Ovary (tissue), 9 donors: Measurements from ENCODE around the gene OR5B3. TPM values are rescaled to one million over a fixed set of nuclear protein-coding genes. Genes with fewer than 3 reads are reported as not detected.
"Not testable (repeated sequence)": the region's sequence is repeated elsewhere in the genome, so short reads cannot be mapped to it uniquely, and the experiment has no call there.

Experiments used
- DNase-seq, 5 donors: peaks; one replicate each; pipeline ENCODE4 v3.0.0-alpha.2; 2019 to 2020
- H3K27ac ChIP-seq, 2 donors: fragments of 200-600 bp; one replicate each; pipeline versions ENCODE4 v1.5.1 to v1.8.0; 2019 to 2022
- H3K27me3 ChIP-seq: fragments of 200-600 bp; one replicate; pipeline ENCODE4 v1.8.0; 2022
- H3K36me3 ChIP-seq: fragments of 200-600 bp; sonication (generic); one replicate; pipeline ENCODE4 v1.5.1; 2019
- H3K4me1 ChIP-seq: one replicate; pipeline ENCODE4 v1.8.1; 2013; ENCODE audit warnings: mild to moderate bottlenecking, moderate library complexity; ENCODE audit not compliant: insufficient read depth
- H3K4me3 ChIP-seq: fragments of 200-600 bp; sonication (generic); one replicate; pipeline ENCODE4 v1.5.1; 2017
- H3K9me3 ChIP-seq, 2 donors: fragments of 200-600 bp in 1 of 2; sonication (generic) in 1 of 2; one replicate each; pipeline versions ENCODE4 v1.5.1 to v1.8.1; 2013 to 2019; ENCODE audit warnings: mild to moderate bottlenecking in 1 of 2, moderate library complexity in 1 of 2
- EP300 ChIP-seq: sonication (generic); formaldehyde crosslinking; IDR thresholded peaks from one replicate; pipeline ENCODE4 v1.6.1; 2017; ENCODE audit warnings: antibody characterized with exemption
- POLR2A ChIP-seq: fragments of 450-650 bp; IDR thresholded peaks from one replicate; pipeline ENCODE4 v1.6.1; 2017; ENCODE audit warnings: antibody characterized with exemption, mild to moderate bottlenecking, moderate library complexity
- WGBS, 3 donors: extraction: QIAGEN DNeasy Blood & Tissue Kit in 1 of 3; methylation state at CpG; one replicate each; pipeline versions ENCODE4 v1.1.5 to v1.1.7; 2013 to 2017; 5-methylcytosine and 5-hydroxymethylcytosine counted together
- intact Hi-C, 4 donors: fragments of 100-400 bp; cut with DNase I; formaldehyde crosslinking; loops; one replicate each; pipeline versions ENCODE4 v1.11.0 to v1.15.1; 2022 to 2023
- polyA plus RNA-seq, 2 donors: library from polyadenylated mRNA; stranded (reverse); fragments of 200-250 nt in 1 of 2; fragments of 350-450 nt in 1 of 2; fragmentation: Illumina TruSeq in 1 of 2; extraction: RNeasy Lipid Tissue Mini Kit (QIAGEN cat#74804) in 1 of 2; gene quantifications; one replicate each; pipeline ENCODE4 v1.2.3, GENCODE V29; 2013 to 2014
- total RNA-seq, 7 donors: library from RNA; depleted of rRNA in 2 of 7; stranded (reverse); fragments of >200 nt in 2 of 7; fragmentation: NEBNext Ultra II Directional in 3 of 7; extraction: Animal tissue kit (Norgen Biotek cat#: 25700) in 3 of 7; gene quantifications; one replicate each; pipeline versions ENCODE4 v1.1.0 to v1.2.4, GENCODE V29; 2016 to 2023
- TF ChIP-seq, protein P1 (sequence below), 3 donors: fragments of 450-650 bp in 2 of 3; fragments of 200-600 bp in 1 of 3; IDR thresholded peaks; one replicate each; pipeline versions ENCODE4 v1.5.1 to v1.8.0; 2016 to 2022; ENCODE audit warnings: antibody characterized with exemption in 3 of 3, mild to moderate bottlenecking in 1 of 3
- donor health status: DM: no; HTN: no; CAD: no; lungs with moderate emphysema.
- donor health status: DM: no; HTN: no; CAD: no.
- donor health status: Bipolar disorder and iron deficiency.
- donor health status: DM: yes; HTN: yes; CAD: no.
- donor health status: DM: no; HTN: no; CAD: no.
- donor health status: DM: yes; HTN: yes; CAD: no.

OR5B3 gene
- total and polyA plus RNA-seq, 9 donors: not detected

DNA sequence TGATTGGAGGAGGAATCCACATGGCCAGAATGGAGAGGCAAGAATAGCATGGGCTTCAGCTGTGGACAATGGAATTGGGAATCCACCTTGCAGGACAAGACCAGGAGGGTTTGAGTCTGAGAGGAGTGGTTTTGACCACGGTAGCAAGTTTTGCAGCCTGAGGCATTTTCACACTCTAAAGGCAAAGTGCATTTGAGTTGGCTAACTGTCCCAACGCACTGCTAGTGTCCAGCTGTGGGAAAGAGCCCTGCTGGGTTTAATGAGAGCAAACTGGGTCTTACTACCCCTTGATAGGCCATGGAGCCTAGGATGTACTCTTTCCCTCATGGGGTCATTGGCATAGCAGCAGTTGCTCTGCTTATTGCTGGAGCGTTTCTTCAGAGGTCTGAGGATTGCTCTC is 21.3 kb upstream of the OR5B3 start, which contains the start of gene OR5B2:
Gene OR5B2, minus strand, starts transcription at position 101 of the 400 bp plus-strand sequence. CDS start 4,860 bp downstream, outside the sequence.
- 63 to 73% (median 64%) methylated on average over 3 of the region's 3 CpGs for WGBS, 3 donors
- Histone ChIP-seq H3K4me1 (no peaks in the 10 kb centered on the region), H3K27ac (no peak within 1 kb of the TSS), H3K27me3 (no peaks in the 10 kb centered on the region), H3K4me3 (no peak within 1 kb of the TSS), H3K36me3 (no peaks in the 10 kb centered on the region), H3K9me3 (no peaks in the 10 kb centered on the region)
- intact Hi-C loops: no loop called here
- DNase-seq: no peak
- TF ChIP-seq, protein P1, sequence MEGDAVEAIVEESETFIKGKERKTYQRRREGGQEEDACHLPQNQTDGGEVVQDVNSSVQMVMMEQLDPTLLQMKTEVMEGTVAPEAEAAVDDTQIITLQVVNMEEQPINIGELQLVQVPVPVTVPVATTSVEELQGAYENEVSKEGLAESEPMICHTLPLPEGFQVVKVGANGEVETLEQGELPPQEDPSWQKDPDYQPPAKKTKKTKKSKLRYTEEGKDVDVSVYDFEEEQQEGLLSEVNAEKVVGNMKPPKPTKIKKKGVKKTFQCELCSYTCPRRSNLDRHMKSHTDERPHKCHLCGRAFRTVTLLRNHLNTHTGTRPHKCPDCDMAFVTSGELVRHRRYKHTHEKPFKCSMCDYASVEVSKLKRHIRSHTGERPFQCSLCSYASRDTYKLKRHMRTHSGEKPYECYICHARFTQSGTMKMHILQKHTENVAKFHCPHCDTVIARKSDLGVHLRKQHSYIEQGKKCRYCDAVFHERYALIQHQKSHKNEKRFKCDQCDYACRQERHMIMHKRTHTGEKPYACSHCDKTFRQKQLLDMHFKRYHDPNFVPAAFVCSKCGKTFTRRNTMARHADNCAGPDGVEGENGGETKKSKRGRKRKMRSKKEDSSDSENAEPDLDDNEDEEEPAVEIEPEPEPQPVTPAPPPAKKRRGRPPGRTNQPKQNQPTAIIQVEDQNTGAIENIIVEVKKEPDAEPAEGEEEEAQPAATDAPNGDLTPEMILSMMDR (IDR thresholded peaks at IDR 0.05): no peak
- TF ChIP-seq POLR2A (no peak), EP300 (no peak)

DNA sequence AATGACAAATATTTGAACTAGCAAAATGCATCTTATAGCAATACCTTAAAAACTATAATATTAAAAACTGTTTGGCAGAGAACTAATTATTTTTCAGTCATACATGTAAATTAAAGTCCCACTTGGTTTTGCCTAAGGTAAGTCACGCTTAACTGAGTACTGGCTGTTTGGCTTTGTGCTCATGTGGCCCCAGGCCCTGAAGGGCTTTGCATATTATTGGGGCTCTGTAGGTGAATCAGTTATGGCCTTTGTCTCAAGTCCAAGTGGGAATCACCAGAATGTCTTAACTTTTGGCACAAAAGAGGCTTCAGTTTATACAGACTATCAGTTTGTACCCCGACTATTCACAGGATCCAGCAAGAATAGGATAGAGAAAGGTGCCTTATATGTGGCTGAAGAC is 7.1 kb downstream of the OR5B3 start:
- DNase-seq, H3K4me1 ChIP-seq, H3K27me3 ChIP-seq, H3K9me3 ChIP-seq, H3K36me3 ChIP-seq, intact Hi-C loops, H3K4me3 ChIP-seq, H3K27ac ChIP-seq: not testable (repeated sequence)
- whole genome bisulfite sequencing, 3 donors: 71 to 79% (median 75%) methylated on average over 1 to 2 of the region's 2 CpGs

DNA sequence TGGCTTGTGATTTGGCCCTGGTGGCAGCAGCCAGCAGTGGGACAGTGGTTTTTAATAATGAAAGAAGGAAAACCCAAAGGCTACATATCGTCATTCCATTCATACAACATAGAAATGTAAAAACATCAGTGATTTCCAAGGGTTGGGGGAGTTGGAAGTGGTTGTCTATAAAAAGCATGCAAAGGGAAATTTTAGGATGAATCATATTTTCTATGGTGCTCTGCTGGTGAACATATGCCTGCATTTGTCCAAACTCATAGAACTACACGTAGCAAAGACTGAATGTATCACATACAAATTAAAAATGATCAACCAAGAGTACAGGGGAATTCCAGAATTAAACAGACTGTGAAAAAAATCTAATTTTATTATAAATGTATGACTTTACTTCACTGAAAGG is 11.1 kb downstream of the OR5B3 start:
- intact Hi-C loops: no loop called here
- TF ChIP-seq EP300 (no peak), POLR2A (no peak)
- TF ChIP-seq, protein P1 (IDR thresholded peaks at IDR 0.05): no peak
- no peak overlapping the region for H3K4me3 ChIP-seq
- H3K9me3 ChIP-seq: peaks cover 0 to 3% of the 10 kb centered on the region in 2 donors
- no peak overlapping the region for H3K27ac ChIP-seq
- WGBS, 3 donors: 62 to 75% (median 71%) methylated on average over 2 of the region's 2 CpGs
- no peaks in the 10 kb centered on the region for H3K27me3 ChIP-seq
- H3K4me1 ChIP-seq: no peaks in the 10 kb centered on the region
- no peak for DNase-seq
- no peaks in the 10 kb centered on the region for H3K36me3 ChIP-seq

DNA sequence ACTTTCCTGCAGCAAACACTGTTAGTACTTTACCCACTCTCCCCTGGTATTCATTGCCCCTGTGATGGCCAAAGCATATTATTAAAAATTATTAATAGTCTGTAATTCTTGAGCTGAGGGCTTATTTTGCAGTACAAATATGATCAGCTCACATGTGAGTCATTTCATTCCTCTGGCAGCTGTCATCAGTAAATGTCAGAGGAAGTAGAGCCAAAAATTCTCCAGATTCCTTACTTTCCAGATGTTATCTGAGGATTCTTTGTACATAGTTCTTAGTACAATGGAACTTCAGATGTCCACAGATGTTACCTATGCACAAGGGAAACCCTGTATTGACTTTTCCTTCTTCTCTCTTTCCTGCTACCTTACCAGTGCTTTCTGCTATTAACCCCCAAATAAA is 12.5 kb downstream of the OR5B3 start:
- intact Hi-C loops: loop anchor here in 1 of 4 donors (5.0 kb wide), 1 partner anchor 1678 kb away; no protein-coding TSS in a partner anchor

DNA sequence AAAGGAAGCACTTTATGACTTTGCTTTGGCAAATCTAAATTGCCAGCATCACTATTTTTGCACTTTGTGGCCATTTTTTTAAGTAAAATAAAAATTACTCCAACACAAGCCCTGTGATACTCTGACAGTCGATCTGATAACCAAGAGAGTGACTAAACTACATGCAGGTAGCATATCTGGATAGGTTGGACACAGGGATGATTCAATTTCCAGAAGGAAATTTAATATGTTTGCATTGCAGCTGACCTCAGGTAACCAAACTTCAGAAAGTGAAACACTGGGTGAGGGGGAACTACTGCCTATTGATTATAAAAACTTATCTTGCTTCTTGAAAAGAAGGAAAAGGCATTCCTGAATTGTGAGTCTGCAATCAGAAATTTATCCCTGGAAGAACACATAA is 13.9 kb downstream of the OR5B3 start:
- Histone ChIP-seq H3K4me3 (no peak overlapping the region), H3K36me3 (no peaks in the 10 kb centered on the region), H3K27me3 (no peaks in the 10 kb centered on the region), H3K4me1 (no peaks in the 10 kb centered on the region), H3K27ac (no peak overlapping the region), H3K9me3 (peaks cover 0 to 3% of the 10 kb centered on the region in 2 donors)
- WGBS, 3 donors: 14 to 41% (median 21%) methylated on average over 1 of the region's 1 CpG
- no peak for TF ChIP-seq EP300
- TF ChIP-seq, protein P1 (IDR thresholded peaks at IDR 0.05): no peak
- no peak for TF ChIP-seq POLR2A
- no peak for DNase-seq
- intact Hi-C loops: loop anchor here in 1 of 4 donors (5.0 kb wide), 1 partner anchor 1680 kb away; no protein-coding TSS in a partner anchor

More for the DNA sequence above, 12.5 kb downstream of the OR5B3 start:
- no peaks in the 10 kb centered on the region for H3K27me3 ChIP-seq
- TF ChIP-seq POLR2A (no peak), EP300 (no peak)
- TF ChIP-seq, protein P1 (IDR thresholded peaks at IDR 0.05): no peak
- no peak overlapping the region for H3K4me3 ChIP-seq
- H3K27ac ChIP-seq: no peak overlapping the region
- peaks cover 0 to 3% of the 10 kb centered on the region in 2 donors for H3K9me3 ChIP-seq
- no peak for DNase-seq
- no peaks in the 10 kb centered on the region for H3K4me1 ChIP-seq
- H3K36me3 ChIP-seq: no peaks in the 10 kb centered on the region
